MCF 10A (cell line): ENCODE measurements around the gene GPRIN1. TPM values are rescaled to one million over a fixed set of nuclear protein-coding genes. Genes with fewer than 3 reads are reported as not detected.
"Not testable (repeated sequence)": the region's sequence is repeated elsewhere in the genome, so short reads cannot be mapped to it uniquely, and the experiment has no call there.

ENCODE experiments used
- BruUV-seq: library from RNA; stranded (reverse); fragments of 400-500 nt; replicated peaks from 2 replicates; lab custom pipeline; 2021; lab: Mats Ljungman, UMichigan
- CTCF ChIA-PET: fragments of 300-600 bp; sonication (Branson Sonifier 250); formaldehyde crosslinking; extraction: SDS; loops from one replicate; lab custom pipeline; 2021; ENCODE audit warnings: antibody characterized with exemption, inconsistent platforms; lab: Yijun Ruan, JAX
- POLR2A ChIA-PET: fragments of 300-600, 350-650 bp; sonication (Branson Sonifier 250); formaldehyde crosslinking; extraction: SDS; loops from one replicate; lab custom pipeline; 2020; ENCODE audit warnings: antibody characterized with exemption, inconsistent platforms; lab: Yijun Ruan, JAX
- DNase-seq: peaks from one replicate; pipeline ENCODE4 v3.0.0-alpha.2; 2018; ENCODE audit not compliant: unreplicated experiment
- H3K27ac Mint-ChIP-seq: one replicate; pipeline ENCODE4 v1.8.0; 2022; ENCODE audit warnings: mild to moderate bottlenecking, low read depth, mixed read lengths; ENCODE audit not compliant: unreplicated experiment
- H3K27me3 Mint-ChIP-seq: one replicate; pipeline ENCODE4 v1.8.0; 2022; ENCODE audit warnings: mixed read lengths; ENCODE audit not compliant: insufficient read depth, unreplicated experiment
- H3K36me3 Mint-ChIP-seq: one replicate; pipeline ENCODE4 v1.8.0; 2022; ENCODE audit warnings: mild to moderate bottlenecking, moderate library complexity, mixed read lengths; ENCODE audit not compliant: insufficient read depth, unreplicated experiment
- H3K4me1 Mint-ChIP-seq: one replicate; pipeline ENCODE4 v1.8.0; 2022; ENCODE audit warnings: mixed read lengths; ENCODE audit not compliant: insufficient read depth, unreplicated experiment
- H3K4me3 Mint-ChIP-seq: one replicate; pipeline ENCODE4 v1.8.0; 2022; ENCODE audit warnings: mild to moderate bottlenecking, moderate library complexity, mixed read lengths; ENCODE audit not compliant: unreplicated experiment
- H3K9me3 Mint-ChIP-seq: one replicate; pipeline ENCODE4 v1.8.0; 2022; ENCODE audit warnings: mixed read lengths; ENCODE audit not compliant: unreplicated experiment
- CTCF ChIP-seq: fragments of 200-600 bp; IDR thresholded peaks from one replicate; pipeline ENCODE4 v1.8.0; 2022; ENCODE audit warnings: antibody characterized with exemption, mild to moderate bottlenecking; ENCODE audit not compliant: unreplicated experiment
- intact Hi-C: fragments of 100-400 bp; cut with micrococcal nuclease; formaldehyde crosslinking; loops from 2 replicates; pipeline ENCODE4 v1.14.1; 2022
- total RNA-seq: library from RNA; stranded (reverse); gene quantifications from 2 replicates; pipeline ENCODE4 v1.2.3, GENCODE V29; 2022

GPRIN1 gene
- total RNA-seq, 1 experiment from 2014 or later = 3.0 TPM

DNA sequence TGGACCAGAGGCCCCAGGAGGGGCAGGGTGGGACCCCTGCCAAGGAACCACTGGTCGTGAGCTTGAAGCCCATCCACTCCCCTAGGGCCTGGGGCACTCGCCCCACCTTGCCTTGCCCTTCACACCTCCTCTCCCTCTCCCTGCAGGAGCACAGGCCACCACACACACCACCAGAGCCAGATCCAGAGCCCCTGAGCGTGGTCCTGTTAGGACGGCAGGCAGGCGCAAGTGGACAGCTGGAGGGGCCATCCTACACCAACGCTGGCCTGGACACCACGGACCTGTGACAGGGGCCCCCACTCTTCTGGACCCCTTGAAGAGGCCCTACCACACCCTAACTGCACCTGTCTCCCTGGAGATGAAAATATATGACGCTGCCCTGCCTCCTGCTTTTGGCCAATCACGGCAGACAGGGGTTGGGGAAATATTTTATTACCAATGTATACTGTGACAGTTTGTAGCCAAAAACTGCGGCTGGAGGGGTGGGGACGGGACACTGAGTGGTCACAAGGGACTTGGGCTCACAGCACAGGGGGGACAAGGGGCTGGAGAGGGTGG is 14.5 kb downstream of the GPRIN1 start:
- BruUV-seq = no TSS peak
- TF ChIP-seq CTCF = no peak
- H3K27ac Mint-ChIP-seq = no peak overlapping the region
- intact Hi-C loops = no loop called here
- H3K4me1 Mint-ChIP-seq = peaks cover 7% of the 10 kb centered on the region
- no peaks in the 10 kb centered on the region for H3K9me3 Mint-ChIP-seq
- no peaks in the 10 kb centered on the region for H3K36me3 Mint-ChIP-seq
- ChIA-PET CTCF (interaction anchor here (0.6 to 1.3 kb wide), 5 partner anchors 11 to 1356 kb away, joined by 3 to 4 read pairs (median 3); partner anchors contain the start of gene FAF2), POLR2A (interaction anchor here (0.5 to 0.8 kb wide), 3 partner anchors 169 to 424 kb away, joined by 3 to 6 read pairs (median 4); partner anchors contain the start of gene CLTB)
- DNase-seq = no peak
- H3K4me3 Mint-ChIP-seq = no peak overlapping the region
- H3K27me3 Mint-ChIP-seq = no peaks in the 10 kb centered on the region

DNA sequence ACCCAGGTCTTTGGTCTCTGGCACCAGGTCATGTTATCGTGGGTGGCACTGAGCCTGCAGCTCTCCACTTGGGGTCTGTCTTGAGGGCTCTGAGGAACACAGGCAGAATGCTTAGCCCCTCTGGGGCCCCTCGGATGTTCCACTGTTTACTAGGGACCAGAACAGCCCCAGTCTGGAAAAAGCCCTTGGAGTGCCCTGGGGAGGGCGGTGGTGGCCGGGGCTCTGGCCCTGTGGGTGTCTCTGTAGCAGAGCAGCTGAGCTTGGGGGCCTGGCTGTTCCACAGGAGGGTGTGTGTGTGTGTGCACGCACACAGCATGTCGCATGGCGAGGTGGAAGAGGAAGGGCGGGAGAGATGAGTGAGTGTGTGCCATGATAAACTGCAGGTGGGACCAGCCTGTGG is 15.4 kb downstream of the GPRIN1 start:
- Mint-ChIP-seq H3K27ac (no peak overlapping the region), H3K27me3 (no peaks in the 10 kb centered on the region), H3K4me1 (peaks cover under 1% of the 10 kb centered on the region), H3K4me3 (no peak overlapping the region), H3K9me3 (no peaks in the 10 kb centered on the region), H3K36me3 (no peaks in the 10 kb centered on the region)
- BruUV-seq = no TSS peak
- ChIA-PET CTCF (no interaction called here), POLR2A (interaction anchor here (0.5 to 1.2 kb wide), 2 partner anchors 54 to 425 kb away, joined by 3 to 4 read pairs; no protein-coding TSS in a partner anchor)
- intact Hi-C loops = no loop called here
- TF ChIP-seq CTCF = no peak
- no peak for DNase-seq

GRCh38 chr5:176593273-176593869 is 16.6 kb downstream of the GPRIN1 start:
- ChIA-PET CTCF (interaction anchor here (0.9 to 1.2 kb wide), 2 partner anchors 20 to 64 kb away, joined by 3 to 5 read pairs; no protein-coding TSS in a partner anchor), POLR2A (interaction anchor here (1.2 kb wide), 1 partner anchor 53 kb away, joined by 4 read pairs; no protein-coding TSS in a partner anchor)
- Mint-ChIP-seq H3K4me3 (no peak overlapping the region), H3K4me1 (no peaks in the 10 kb centered on the region), H3K9me3 (peaks cover 3% of the 10 kb centered on the region), H3K27me3 (no peaks in the 10 kb centered on the region), H3K27ac (no peak overlapping the region), H3K36me3 (no peaks in the 10 kb centered on the region)
- no peak for DNase-seq
- TF ChIP-seq CTCF = no peak
- BruUV-seq = no TSS peak
- intact Hi-C loops = no loop called here

DNA sequence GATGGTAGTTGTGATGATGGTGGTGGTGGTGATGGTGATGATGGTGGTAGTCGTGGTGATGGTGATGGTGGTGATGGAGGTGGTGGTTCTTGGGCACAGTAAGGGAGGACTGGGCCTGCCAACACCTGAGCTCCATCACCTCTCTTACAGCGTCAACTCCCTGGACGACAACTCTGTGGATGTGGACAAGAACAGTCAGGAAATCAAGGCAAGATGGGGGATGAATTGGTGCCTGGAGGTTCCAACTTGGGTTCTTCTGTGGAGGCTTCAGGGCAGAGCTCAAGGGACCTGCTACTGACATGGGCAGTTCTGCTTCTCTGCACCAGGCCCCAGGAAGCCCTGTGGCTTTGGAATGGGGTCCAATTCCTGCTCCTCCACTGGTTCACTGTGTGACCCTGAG is 17.4 kb downstream of the GPRIN1 start:
- POLR2A ChIA-PET = interaction anchor here (0.6 kb wide), 2 partner anchors 15 to 421 kb away, joined by 3 read pairs; no protein-coding TSS in a partner anchor

DNA sequence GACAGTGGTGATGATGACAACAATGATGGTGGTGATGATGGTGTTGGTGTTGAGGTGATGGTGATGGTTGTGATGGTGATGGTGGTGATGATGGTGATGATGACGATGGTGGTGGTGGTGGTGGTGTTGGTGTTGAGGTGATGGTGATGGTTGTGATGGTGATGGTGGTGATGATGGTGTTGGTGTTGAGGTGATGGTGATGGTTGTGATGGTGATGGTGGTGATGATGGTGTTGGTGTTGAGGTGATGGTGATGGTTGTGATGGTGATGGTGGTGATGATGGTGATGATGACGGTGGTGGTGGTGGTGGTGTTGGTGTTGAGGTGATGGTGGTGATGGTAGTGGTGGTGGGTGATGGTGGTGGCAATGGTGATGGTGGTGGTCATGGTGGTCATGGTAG is 18.3 kb downstream of the GPRIN1 start:
- H3K36me3 Mint-ChIP-seq, BruUV-seq, POLR2A ChIA-PET, H3K4me1 Mint-ChIP-seq, H3K4me3 Mint-ChIP-seq, DNase-seq, CTCF ChIA-PET, H3K27ac Mint-ChIP-seq, H3K27me3 Mint-ChIP-seq, H3K9me3 Mint-ChIP-seq, intact Hi-C loops: not testable (repeated sequence)

More for the DNA sequence above, 17.4 kb downstream of the GPRIN1 start:
- BruUV-seq = no TSS peak
- CTCF ChIA-PET = interaction anchor here (1.2 kb wide), 1 partner anchor 65 kb away, joined by 3 read pairs; no protein-coding TSS in a partner anchor
- H3K4me1 Mint-ChIP-seq = no peaks in the 10 kb centered on the region
- intact Hi-C loops = no loop called here
- DNase-seq = no peak
- TF ChIP-seq CTCF = no peak
- no peaks in the 10 kb centered on the region for H3K36me3 Mint-ChIP-seq
- no peak overlapping the region for H3K4me3 Mint-ChIP-seq
- H3K9me3 Mint-ChIP-seq = peaks cover 9% of the 10 kb centered on the region
- no peaks in the 10 kb centered on the region for H3K27me3 Mint-ChIP-seq
- no peak overlapping the region for H3K27ac Mint-ChIP-seq
